ENCODE results near the gene SELPLG. TPM values are rescaled to one million over a fixed set of nuclear protein-coding genes. Genes with fewer than 3 reads are reported as not detected.

The SELPLG gene
- total RNA-seq, 1 donor from 2014 or later: not detected

DNA sequence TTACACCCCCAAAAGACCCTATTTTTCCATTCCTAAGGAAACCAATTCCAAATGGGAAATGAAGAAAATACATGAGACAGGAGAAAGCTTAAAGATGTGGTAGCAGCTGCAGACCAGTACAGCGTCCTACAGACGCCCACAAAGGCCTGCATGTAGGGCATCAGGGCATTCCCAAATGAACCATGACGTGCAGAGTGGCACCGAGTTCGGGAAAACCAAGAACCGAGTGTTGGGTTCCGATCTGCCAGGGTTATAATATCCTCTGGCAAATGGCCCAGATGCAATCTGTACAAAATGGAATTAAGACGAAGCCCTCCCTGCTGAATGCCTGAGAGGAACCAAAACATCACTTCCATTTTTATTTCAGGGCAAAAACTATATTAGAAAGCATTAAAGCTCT is 34.4 kb upstream of the SELPLG start:
- Mint-ChIP-seq H3K36me3 (peaks cover 4% of the 10 kb centered on the region), H3K9me3 (peaks cover 2% of the 10 kb centered on the region), H3K4me1 (peaks cover 5% of the 10 kb centered on the region), H3K4me3 (no peak overlapping the region), H3K27ac (no peak overlapping the region), H3K27me3 (ENCODE audit: low read depth) (no peaks in the 10 kb centered on the region)
- TF ChIP-seq, protein P1, sequence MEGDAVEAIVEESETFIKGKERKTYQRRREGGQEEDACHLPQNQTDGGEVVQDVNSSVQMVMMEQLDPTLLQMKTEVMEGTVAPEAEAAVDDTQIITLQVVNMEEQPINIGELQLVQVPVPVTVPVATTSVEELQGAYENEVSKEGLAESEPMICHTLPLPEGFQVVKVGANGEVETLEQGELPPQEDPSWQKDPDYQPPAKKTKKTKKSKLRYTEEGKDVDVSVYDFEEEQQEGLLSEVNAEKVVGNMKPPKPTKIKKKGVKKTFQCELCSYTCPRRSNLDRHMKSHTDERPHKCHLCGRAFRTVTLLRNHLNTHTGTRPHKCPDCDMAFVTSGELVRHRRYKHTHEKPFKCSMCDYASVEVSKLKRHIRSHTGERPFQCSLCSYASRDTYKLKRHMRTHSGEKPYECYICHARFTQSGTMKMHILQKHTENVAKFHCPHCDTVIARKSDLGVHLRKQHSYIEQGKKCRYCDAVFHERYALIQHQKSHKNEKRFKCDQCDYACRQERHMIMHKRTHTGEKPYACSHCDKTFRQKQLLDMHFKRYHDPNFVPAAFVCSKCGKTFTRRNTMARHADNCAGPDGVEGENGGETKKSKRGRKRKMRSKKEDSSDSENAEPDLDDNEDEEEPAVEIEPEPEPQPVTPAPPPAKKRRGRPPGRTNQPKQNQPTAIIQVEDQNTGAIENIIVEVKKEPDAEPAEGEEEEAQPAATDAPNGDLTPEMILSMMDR (IDR thresholded peaks at IDR 0.05; ENCODE audit: unreplicated experiment): no peak
- DNase-seq (ENCODE audit: low spot score in 2 of 2, unreplicated experiment in 2 of 2): no peak

DNA sequence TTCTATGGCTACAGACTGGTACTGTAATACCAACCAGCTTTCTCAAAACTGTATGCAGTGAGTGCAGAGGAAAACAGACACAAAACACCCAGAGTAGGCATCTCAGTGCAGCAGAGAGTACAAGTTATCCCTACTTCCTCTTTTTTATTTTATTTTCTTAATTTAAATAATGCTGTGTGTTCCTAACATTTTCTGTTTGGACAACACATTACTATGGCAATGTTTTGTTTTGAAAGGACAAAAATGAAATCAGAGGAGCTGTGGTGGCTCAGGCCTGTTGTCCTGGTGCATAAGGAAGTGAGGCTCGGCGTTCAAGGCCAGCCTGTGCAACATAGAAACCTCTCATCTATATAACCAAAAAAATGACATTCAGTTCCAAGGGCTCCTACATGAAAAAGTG is 33.7 kb upstream of the SELPLG start:
- Mint-ChIP-seq H3K4me3 (no peak overlapping the region), H3K27me3 (ENCODE audit: low read depth) (no peaks in the 10 kb centered on the region), H3K36me3 (peaks cover 7% of the 10 kb centered on the region), H3K4me1 (peaks cover 5% of the 10 kb centered on the region), H3K27ac (no peak overlapping the region), H3K9me3 (peaks cover 7% of the 10 kb centered on the region)
- TF ChIP-seq, protein P1 (IDR thresholded peaks at IDR 0.05; ENCODE audit: unreplicated experiment): no peak
- DNase-seq (ENCODE audit: low spot score in 2 of 2, unreplicated experiment in 2 of 2): no peak

DNA sequence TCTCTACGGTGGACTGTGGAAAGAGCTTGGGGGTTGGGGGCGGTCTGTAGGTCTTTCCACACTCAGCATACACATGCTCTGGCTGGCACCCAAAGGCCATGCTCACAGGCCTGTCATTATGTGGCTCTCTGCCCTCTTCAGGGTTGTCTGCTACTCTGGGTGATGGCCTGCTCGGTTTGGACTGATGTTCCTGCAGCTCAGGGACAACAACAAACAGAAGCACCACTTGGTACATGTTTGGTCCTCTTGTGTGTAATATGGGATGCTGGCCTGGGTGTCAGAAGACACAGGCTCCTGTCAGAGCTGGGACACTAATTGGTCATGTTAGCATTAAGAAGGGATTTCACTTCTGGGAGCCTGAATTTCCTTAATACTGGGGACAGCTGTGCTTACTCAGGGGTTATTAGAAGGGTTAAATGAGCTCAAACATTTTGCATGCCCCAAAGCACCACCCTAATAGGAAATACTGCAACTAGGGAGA is 32.7 kb upstream of the SELPLG start:
- TF ChIP-seq, protein P1 (IDR thresholded peaks at IDR 0.05; ENCODE audit: unreplicated experiment): no peak
- H3K27ac Mint-ChIP-seq: peak overlapping the region; percentile 30
- H3K4me3 Mint-ChIP-seq: no peak overlapping the region
- no peak for DNase-seq (ENCODE audit: low spot score in 2 of 2, unreplicated experiment in 2 of 2)
- peaks cover 5% of the 10 kb centered on the region for H3K36me3 Mint-ChIP-seq
- H3K27me3 Mint-ChIP-seq (ENCODE audit: low read depth): no peaks in the 10 kb centered on the region
- H3K4me1 Mint-ChIP-seq: peaks cover 5% of the 10 kb centered on the region
- peaks cover 7% of the 10 kb centered on the region for H3K9me3 Mint-ChIP-seq

DNA sequence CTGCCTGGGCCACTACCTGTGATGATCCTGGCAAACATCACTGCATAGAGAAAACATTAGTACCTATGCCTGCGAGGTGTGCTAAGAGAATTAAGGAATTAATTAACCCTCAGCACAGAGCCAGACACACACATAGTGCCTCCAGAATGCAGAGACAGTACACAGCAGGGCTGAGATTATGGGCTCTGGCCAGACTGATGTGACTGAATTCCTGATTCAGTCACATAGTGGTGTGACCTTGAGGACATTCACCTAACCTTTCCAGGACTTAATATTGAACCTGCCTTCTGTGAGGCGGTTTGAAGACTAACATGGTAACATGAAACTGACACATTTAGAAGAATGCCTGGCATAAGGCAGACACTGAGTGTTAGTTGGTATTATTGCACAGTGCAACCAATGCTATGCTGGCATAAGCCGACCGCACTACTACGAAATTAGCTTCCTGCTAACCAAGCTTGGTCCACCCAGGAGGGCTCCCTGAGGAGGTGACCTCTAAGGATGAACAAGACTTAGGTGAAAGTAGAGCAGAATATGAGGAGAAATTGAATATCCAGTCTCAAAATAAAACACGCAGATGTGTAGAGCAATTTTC is 32.0 kb upstream of the SELPLG start:
- Mint-ChIP-seq H3K9me3 (peaks cover 7% of the 10 kb centered on the region), H3K27ac (no peak overlapping the region), H3K4me3 (no peak overlapping the region), H3K27me3 (ENCODE audit: low read depth) (no peaks in the 10 kb centered on the region), H3K4me1 (peaks cover 5% of the 10 kb centered on the region), H3K36me3 (peaks cover 10% of the 10 kb centered on the region)
- DNase-seq (ENCODE audit: low spot score in 2 of 2, unreplicated experiment in 2 of 2): no peak
- TF ChIP-seq, protein P1 (IDR thresholded peaks at IDR 0.05; ENCODE audit: unreplicated experiment): no peak

DNA sequence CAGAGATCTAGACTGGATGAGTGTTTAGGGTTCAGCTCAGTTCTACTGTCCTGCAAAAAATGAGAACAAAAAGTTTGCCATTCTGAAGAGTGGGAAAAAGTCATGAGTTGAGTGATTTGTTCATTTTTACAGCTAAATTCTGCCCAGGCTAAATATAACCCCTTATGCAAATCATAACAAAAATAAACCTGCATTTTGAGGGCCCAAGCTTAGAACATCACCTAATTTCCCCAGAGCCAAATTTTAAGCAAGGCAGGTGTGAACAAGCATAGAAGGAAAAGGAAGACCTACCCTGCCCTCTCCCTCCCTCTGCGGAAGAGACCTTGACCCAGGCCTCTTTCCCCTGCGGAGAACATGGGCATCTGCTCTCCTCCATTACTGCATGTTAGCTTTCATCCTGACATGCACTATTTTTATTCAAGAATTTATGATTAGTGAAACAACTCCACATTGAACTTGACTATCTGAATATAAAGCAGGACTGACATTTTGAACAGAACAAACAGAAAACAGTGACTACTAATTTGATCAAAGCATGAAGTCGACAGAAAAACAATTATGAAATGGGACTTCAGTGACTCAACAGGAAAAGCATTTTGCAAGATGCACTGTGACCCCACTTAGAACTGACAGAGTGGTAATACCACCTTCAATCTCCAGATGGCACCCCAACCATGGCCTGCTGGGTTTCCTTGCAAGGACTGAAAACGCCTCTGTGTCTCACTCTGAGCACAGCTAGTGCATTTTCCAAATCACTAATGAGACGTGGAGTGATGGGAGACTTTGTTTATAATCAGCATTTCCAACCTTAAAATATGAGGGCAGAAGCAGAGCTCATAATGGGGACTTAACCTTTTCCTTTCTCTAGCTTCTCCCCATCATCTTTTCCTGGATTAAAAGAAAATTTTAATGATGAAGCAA is 30.9 kb upstream of the SELPLG start:
- no peaks in the 10 kb centered on the region for H3K27me3 Mint-ChIP-seq (ENCODE audit: low read depth)
- TF ChIP-seq, protein P1 (IDR thresholded peaks at IDR 0.05; ENCODE audit: unreplicated experiment): peak; percentile 76
- DNase-seq (ENCODE audit: low spot score in 2 of 2, unreplicated experiment in 2 of 2): peak; percentile 41 to 82
- H3K9me3 Mint-ChIP-seq: peaks cover 7% of the 10 kb centered on the region
- peak overlapping the region; percentile 81 for H3K27ac Mint-ChIP-seq
- H3K36me3 Mint-ChIP-seq: peaks cover 10% of the 10 kb centered on the region
- no peak overlapping the region for H3K4me3 Mint-ChIP-seq
- H3K4me1 Mint-ChIP-seq: peaks cover 5% of the 10 kb centered on the region

All from mesothelial cell of epicardium (in vitro differentiated cells).